ENCODE data around the gene ZNF296. TPM values are rescaled to one million over a fixed set of nuclear protein-coding genes. Genes with fewer than 3 reads are reported as not detected.
"Not testable (repeated sequence)": the region's sequence is repeated elsewhere in the genome, so short reads cannot be mapped to it uniquely, and the experiment has no call there.

ZNF296 gene
- total RNA-seq, 2 donors from 2014 or later: 2.1 to 8.5 TPM

GRCh38 chr19:45119582-45119981, 43.3 kb upstream of the ZNF296 start:
- TF ChIP-seq CTCF (conservative IDR thresholded peaks at IDR 0.05): no peak
- Mint-ChIP-seq H3K9me3 (no peaks in the 10 kb centered on the region), H3K27ac (no peak overlapping the region), H3K4me1 (peaks cover 13% of the 10 kb centered on the region), H3K36me3 (ENCODE audit: low read depth) (peaks cover 5% of the 10 kb centered on the region), H3K27me3 (ENCODE audit: insufficient read depth) (no peaks in the 10 kb centered on the region), H3K4me3 (no peak overlapping the region)
- Histone ChIP-seq H3K27ac (ENCODE audit: low read depth, low read length) (no peak overlapping the region), H3K9me3 (ENCODE audit: control insufficient read depth, low read length) (no peaks in the 10 kb centered on the region), H3K4me1 (ENCODE audit: control insufficient read depth, insufficient read depth, low read length) (peaks cover 5% of the 10 kb centered on the region), H3K9ac (ENCODE audit: extremely low read depth, low read length, poor library complexity, severe bottlenecking) (no peak overlapping the region), H3K36me3 (ENCODE audit: control insufficient read depth, insufficient read depth, low read length) (no peaks in the 10 kb centered on the region), H3K27me3 (ENCODE audit: control insufficient read depth, insufficient read depth, low read length, poor library complexity, severe bottlenecking) (no peaks in the 10 kb centered on the region), H3K4me3 (ENCODE audit: low read length) (no peak overlapping the region)
- 94 to 95% methylated on average over 4 to 6 of the region's 6 CpGs for WGBS, 2 experiments (ENCODE audit: insufficient coverage in 1 of 2, insufficient read length in 1 of 2)
- no peak for DNase-seq

- not testable (repeated sequence) for H3K27ac Mint-ChIP-seq; H3K4me3 Mint-ChIP-seq; H3K27me3 ChIP-seq (ENCODE audit: control insufficient read depth, insufficient read depth, low read length, poor library complexity, severe bottlenecking); H3K9ac ChIP-seq (ENCODE audit: extremely low read depth, low read length, poor library complexity, severe bottlenecking); DNase-seq; H3K36me3 Mint-ChIP-seq (ENCODE audit: low read depth); H3K4me3 ChIP-seq (ENCODE audit: low read length); H3K9me3 ChIP-seq (ENCODE audit: control insufficient read depth, low read length); H3K36me3 ChIP-seq (ENCODE audit: control insufficient read depth, insufficient read depth, low read length); H3K27me3 Mint-ChIP-seq (ENCODE audit: insufficient read depth); H3K4me1 ChIP-seq (ENCODE audit: control insufficient read depth, insufficient read depth, low read length); H3K27ac ChIP-seq (ENCODE audit: low read depth, low read length); H3K9me3 Mint-ChIP-seq
- 87 to 89% methylated on average over 13 to 18 of the region's 18 CpGs for WGBS, 2 experiments (ENCODE audit: insufficient coverage in 1 of 2, insufficient read length in 1 of 2)
- H3K4me1 Mint-ChIP-seq: peaks cover 16% of the 10 kb centered on the region
Measured at GRCh38 chr19:45118591-45119355, 42.5 kb upstream of the ZNF296 start.

GRCh38 chr19:45118106-45118505, 41.8 kb upstream of the ZNF296 start:
- no peak overlapping the region for H3K9ac ChIP-seq (ENCODE audit: extremely low read depth, low read length, poor library complexity, severe bottlenecking)
- no peaks in the 10 kb centered on the region for H3K27me3 ChIP-seq (ENCODE audit: control insufficient read depth, insufficient read depth, low read length, poor library complexity, severe bottlenecking)
- no peak for TF ChIP-seq CTCF (conservative IDR thresholded peaks at IDR 0.05)
- H3K9me3 Mint-ChIP-seq: no peaks in the 10 kb centered on the region
- H3K27ac ChIP-seq (ENCODE audit: low read depth, low read length): no peak overlapping the region
- H3K4me3 Mint-ChIP-seq: no peak overlapping the region
- no peaks in the 10 kb centered on the region for H3K27me3 Mint-ChIP-seq (ENCODE audit: insufficient read depth)
- no peaks in the 10 kb centered on the region for H3K9me3 ChIP-seq (ENCODE audit: control insufficient read depth, low read length)
- H3K4me3 ChIP-seq (ENCODE audit: low read length): no peak overlapping the region
- no peak overlapping the region for H3K27ac Mint-ChIP-seq
- no peak for DNase-seq
- H3K4me1 Mint-ChIP-seq: peaks cover 23% of the 10 kb centered on the region
- 93 to 100% methylated on average over 3 to 5 of the region's 5 CpGs for WGBS, 2 experiments (ENCODE audit: insufficient coverage in 1 of 2, insufficient read length in 1 of 2)
- peaks cover 5% of the 10 kb centered on the region for H3K4me1 ChIP-seq (ENCODE audit: control insufficient read depth, insufficient read depth, low read length)
- no peaks in the 10 kb centered on the region for H3K36me3 ChIP-seq (ENCODE audit: control insufficient read depth, insufficient read depth, low read length)
- H3K36me3 Mint-ChIP-seq (ENCODE audit: low read depth): peaks cover 5% of the 10 kb centered on the region
